ENCODE results near the gene COQ8A. TPM values are rescaled to one million over a fixed set of nuclear protein-coding genes. Genes with fewer than 3 reads are reported as not detected.
"Not testable (repeated sequence)": the region's sequence is repeated elsewhere in the genome, so short reads cannot be mapped to it uniquely, and the experiment has no call there.

Gene COQ8A
- total RNA-seq, 1 donor from 2014 or later: 16.0 TPM

- H3K27ac Mint-ChIP-seq (ENCODE audit: unreplicated experiment): peak overlapping the region; percentile 72
- peaks cover 22% of the 10 kb centered on the region for H3K4me1 Mint-ChIP-seq (ENCODE audit: unreplicated experiment)
- H3K36me3 Mint-ChIP-seq (ENCODE audit: unreplicated experiment): no peaks in the 10 kb centered on the region
- TF ChIP-seq CTCF (IDR thresholded peaks at IDR 0.05): no peak
- no peak overlapping the region for H3K4me3 Mint-ChIP-seq (ENCODE audit: unreplicated experiment)
- H3K27me3 Mint-ChIP-seq (ENCODE audit: unreplicated experiment): no peaks in the 10 kb centered on the region
- no peaks in the 10 kb centered on the region for H3K9me3 Mint-ChIP-seq (ENCODE audit: unreplicated experiment)
- DNase-seq (ENCODE audit: extremely low spot score, unreplicated experiment): no peak
Measured at GRCh38 chr1:226954337-226954736, 14.2 kb downstream of the COQ8A start.

- no peaks in the 10 kb centered on the region for H3K36me3 Mint-ChIP-seq (ENCODE audit: unreplicated experiment)
- DNase-seq (ENCODE audit: extremely low spot score, unreplicated experiment): no peak
- TF ChIP-seq CTCF (IDR thresholded peaks at IDR 0.05): no peak
- no peak overlapping the region for H3K4me3 Mint-ChIP-seq (ENCODE audit: unreplicated experiment)
- H3K27ac Mint-ChIP-seq (ENCODE audit: unreplicated experiment): no peak overlapping the region
- H3K27me3 Mint-ChIP-seq (ENCODE audit: unreplicated experiment): no peaks in the 10 kb centered on the region
- H3K4me1 Mint-ChIP-seq (ENCODE audit: unreplicated experiment): peaks cover 22% of the 10 kb centered on the region
- H3K9me3 Mint-ChIP-seq (ENCODE audit: unreplicated experiment): no peaks in the 10 kb centered on the region
Measured at GRCh38 chr1:226954777-226955176, 14.7 kb downstream of the COQ8A start.

DNA sequence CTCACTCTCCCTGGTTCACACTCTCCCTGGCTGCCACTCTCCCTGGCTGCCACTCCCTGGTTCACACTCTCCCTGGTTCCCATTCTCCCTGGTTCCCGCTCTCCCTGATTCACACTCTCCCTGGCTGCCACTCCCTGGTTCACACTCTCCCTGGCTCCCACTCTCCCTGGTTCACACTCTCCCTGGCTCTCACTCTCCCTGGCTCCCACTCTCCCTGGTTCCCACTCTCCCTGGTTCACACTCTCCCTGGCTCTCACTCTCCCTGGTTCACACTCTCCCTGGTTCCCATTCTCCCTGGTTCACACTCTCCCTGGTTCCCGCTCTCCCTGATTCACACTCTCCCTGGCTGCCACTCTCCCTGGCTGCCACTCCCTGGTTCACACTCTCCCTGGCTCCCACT lies 15.8 kb downstream of the COQ8A start:
- not testable (repeated sequence) for H3K36me3 Mint-ChIP-seq (ENCODE audit: unreplicated experiment); DNase-seq (ENCODE audit: extremely low spot score, unreplicated experiment); H3K4me3 Mint-ChIP-seq (ENCODE audit: unreplicated experiment); H3K27me3 Mint-ChIP-seq (ENCODE audit: unreplicated experiment); H3K9me3 Mint-ChIP-seq (ENCODE audit: unreplicated experiment); H3K27ac Mint-ChIP-seq (ENCODE audit: unreplicated experiment)
- H3K4me1 Mint-ChIP-seq (ENCODE audit: unreplicated experiment): peaks cover 21% of the 10 kb centered on the region

GRCh38 chr1:226956942-226957713 lies 17.0 kb downstream of the COQ8A start:
- H3K27me3 Mint-ChIP-seq (ENCODE audit: unreplicated experiment): no peaks in the 10 kb centered on the region
- no peak overlapping the region for H3K4me3 Mint-ChIP-seq (ENCODE audit: unreplicated experiment)
- no peak for TF ChIP-seq CTCF (IDR thresholded peaks at IDR 0.05)
- no peaks in the 10 kb centered on the region for H3K9me3 Mint-ChIP-seq (ENCODE audit: unreplicated experiment)
- H3K27ac Mint-ChIP-seq (ENCODE audit: unreplicated experiment): no peak overlapping the region
- H3K4me1 Mint-ChIP-seq (ENCODE audit: unreplicated experiment): peaks cover 19% of the 10 kb centered on the region
- no peaks in the 10 kb centered on the region for H3K36me3 Mint-ChIP-seq (ENCODE audit: unreplicated experiment)
- no peak for DNase-seq (ENCODE audit: extremely low spot score, unreplicated experiment)

- H3K27me3 Mint-ChIP-seq (ENCODE audit: unreplicated experiment): no peaks in the 10 kb centered on the region
- H3K27ac Mint-ChIP-seq (ENCODE audit: unreplicated experiment): no peak overlapping the region
- H3K9me3 Mint-ChIP-seq (ENCODE audit: unreplicated experiment): no peaks in the 10 kb centered on the region
- DNase-seq (ENCODE audit: extremely low spot score, unreplicated experiment): no peak
- H3K36me3 Mint-ChIP-seq (ENCODE audit: unreplicated experiment): no peaks in the 10 kb centered on the region
- H3K4me1 Mint-ChIP-seq (ENCODE audit: unreplicated experiment): peaks cover 19% of the 10 kb centered on the region
- H3K4me3 Mint-ChIP-seq (ENCODE audit: unreplicated experiment): no peak overlapping the region
- TF ChIP-seq CTCF (IDR thresholded peaks at IDR 0.05): no peak
Measured at GRCh38 chr1:226957714-226958113, 17.6 kb downstream of the COQ8A start.

Data from osteocyte (in vitro differentiated cells).